ENCODE data around the gene CFAP210. TPM values are rescaled to one million over a fixed set of nuclear protein-coding genes. Genes with fewer than 3 reads are reported as not detected.

Gene CFAP210
- total and polyA plus RNA-seq, 9 of the 15 experiments (the other 6 are each of a cell fraction or from before 2014, with no cell fraction given): 0.75 to 3.6 (median 1.3) TPM

DNA sequence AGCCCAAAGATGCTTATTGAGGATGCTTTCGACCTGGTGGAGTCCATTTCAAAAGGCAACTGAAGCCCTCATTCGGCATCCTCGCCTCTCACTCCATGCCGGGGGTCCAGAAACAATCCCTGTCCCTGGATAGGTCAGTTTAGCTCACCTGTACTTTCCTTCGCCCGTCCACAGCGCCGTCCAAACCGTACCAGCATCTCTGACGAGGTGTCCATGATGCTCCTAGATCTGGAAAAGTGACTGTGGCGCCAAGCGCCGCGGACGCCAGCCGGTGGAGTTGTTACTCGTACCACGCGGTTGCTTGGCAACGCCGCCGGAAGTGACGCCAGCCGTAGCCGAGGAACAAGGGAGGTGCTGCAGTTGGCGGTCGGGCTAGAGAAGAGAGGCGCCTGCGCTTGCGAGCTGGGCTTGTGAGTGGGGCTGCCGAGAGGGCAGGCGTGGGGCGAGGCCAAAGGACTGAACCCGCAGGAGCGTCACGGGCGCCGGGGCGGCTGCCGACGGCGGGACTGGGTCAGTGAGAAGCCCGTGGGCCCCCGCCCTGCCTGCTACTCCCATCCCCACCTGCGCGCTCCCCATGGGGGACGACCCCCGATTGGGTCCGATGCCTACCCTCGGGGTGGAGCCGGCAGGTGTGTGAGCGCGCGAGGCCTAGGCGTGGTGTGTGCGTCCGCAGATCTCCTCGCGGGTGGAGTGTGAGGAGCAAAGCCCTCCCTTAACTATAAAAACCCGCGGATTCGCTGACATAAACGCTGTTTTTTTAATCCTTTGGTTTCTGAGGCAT, at the start of gene CFAP210, which contains the start of gene PHOSPHO2 (continued):
- peak; percentile 28 for TF ChIP-seq ZBED1 (IDR thresholded peaks at IDR 0.05)
- TF ChIP-seq SIN3A (IDR thresholded peaks at IDR 0.05; ENCODE audit: borderline replicate concordance in 2 of 2, control insufficient read depth in 1 of 2, low read depth in 2 of 2, low read length in 2 of 2): peak; percentile 84 to 92; a peak in 2 of 4 replicates
- TF ChIP-seq ZZZ3 (IDR thresholded peaks at IDR 0.05): no peak
- TF ChIP-seq SP1 (CRISPR knock-in tag; IDR thresholded peaks at IDR 0.05): peak; percentile 53; the same call in 1 of the 2 replicates
- peak; percentile 63; the same call in 1 of the 2 replicates for TF ChIP-seq ZBTB1 (CRISPR knock-in tag; IDR thresholded peaks at IDR 0.05; ENCODE audit: borderline replicate concordance, low read depth)
- peak; percentile 56; the same call in 1 of the 2 replicates for TF ChIP-seq ZNF431 (CRISPR knock-in tag; IDR thresholded peaks at IDR 0.05)
- peak; percentile 95 to 96 for TF ChIP-seq NRF1 (conservative IDR thresholded peaks at IDR 0.05 in 1 of 2, IDR thresholded peaks at IDR 0.05 in 1 of 2)
- TF ChIP-seq SMAD4 (CRISPR knock-in tag; conservative IDR thresholded peaks at IDR 0.05): peak; percentile 82
- peak; percentile 72; the same call in 1 of the 2 replicates for TF ChIP-seq KLF1 (tag; IDR thresholded peaks at IDR 0.05)
- TF ChIP-seq L3MBTL2 (IDR thresholded peaks at IDR 0.05): peak; percentile 94
- TF ChIP-seq, protein P1, sequence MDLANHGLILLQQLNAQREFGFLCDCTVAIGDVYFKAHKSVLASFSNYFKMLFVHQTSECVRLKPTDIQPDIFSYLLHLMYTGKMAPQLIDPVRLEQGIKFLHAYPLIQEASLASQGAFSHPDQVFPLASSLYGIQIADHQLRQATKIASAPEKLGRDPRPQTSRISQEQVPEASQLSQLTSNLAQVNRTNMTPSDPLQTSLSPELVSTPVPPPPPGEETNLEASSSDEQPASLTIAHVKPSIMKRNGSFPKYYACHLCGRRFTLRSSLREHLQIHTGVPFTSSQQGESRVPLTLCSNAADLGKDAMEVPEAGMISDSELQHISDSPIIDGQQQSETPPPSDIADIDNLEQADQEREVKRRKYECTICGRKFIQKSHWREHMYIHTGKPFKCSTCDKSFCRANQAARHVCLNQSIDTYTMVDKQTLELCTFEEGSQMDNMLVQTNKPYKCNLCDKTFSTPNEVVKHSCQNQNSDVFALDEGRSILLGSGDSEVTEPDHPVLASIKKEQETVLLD (IDR thresholded peaks at IDR 0.05): peak; percentile 88
- TF ChIP-seq GTF2F1 (IDR thresholded peaks at IDR 0.05; ENCODE audit: low read depth, low read length): 0 out of 2 replicates have a peak, but pooled peaks have one; percentile 47
- TF ChIP-seq, protein P2, sequence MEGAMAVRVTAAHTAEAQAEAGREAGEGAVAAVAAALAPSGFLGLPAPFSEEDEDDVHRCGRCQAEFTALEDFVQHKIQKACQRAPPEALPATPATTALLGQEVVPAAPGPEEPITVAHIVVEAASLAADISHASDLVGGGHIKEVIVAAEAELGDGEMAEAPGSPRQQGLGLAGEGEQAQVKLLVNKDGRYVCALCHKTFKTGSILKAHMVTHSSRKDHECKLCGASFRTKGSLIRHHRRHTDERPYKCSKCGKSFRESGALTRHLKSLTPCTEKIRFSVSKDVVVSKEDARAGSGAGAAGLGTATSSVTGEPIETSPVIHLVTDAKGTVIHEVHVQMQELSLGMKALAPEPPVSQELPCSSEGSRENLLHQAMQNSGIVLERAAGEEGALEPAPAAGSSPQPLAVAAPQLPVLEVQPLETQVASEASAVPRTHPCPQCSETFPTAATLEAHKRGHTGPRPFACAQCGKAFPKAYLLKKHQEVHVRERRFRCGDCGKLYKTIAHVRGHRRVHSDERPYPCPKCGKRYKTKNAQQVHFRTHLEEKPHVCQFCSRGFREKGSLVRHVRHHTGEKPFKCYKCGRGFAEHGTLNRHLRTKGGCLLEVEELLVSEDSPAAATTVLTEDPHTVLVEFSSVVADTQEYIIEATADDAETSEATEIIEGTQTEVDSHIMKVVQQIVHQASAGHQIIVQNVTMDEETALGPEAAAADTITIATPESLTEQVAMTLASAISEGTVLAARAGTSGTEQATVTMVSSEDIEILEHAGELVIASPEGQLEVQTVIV (CRISPR knock-in tag; IDR thresholded peaks at IDR 0.05; ENCODE audit: borderline replicate concordance): no peak
- peak; percentile 59; the same call in 1 of the 2 replicates for TF ChIP-seq ESRRA (IDR thresholded peaks at IDR 0.05; ENCODE audit: borderline replicate concordance, low read depth)
- peak; percentile 74 to 91 for TF ChIP-seq MAZ (CRISPR knock-in tag; conservative IDR thresholded peaks at IDR 0.05 in 1 of 2, IDR thresholded peaks at IDR 0.05 in 1 of 2)
- TF ChIP-seq YBX1 (IDR thresholded peaks at IDR 0.05): no peak
- peak in 1 of 2 experiments; percentile 76; a peak in 1 of 4 replicates for TF ChIP-seq SRF (CRISPR knock-in tag; IDR thresholded peaks at IDR 0.05)
- TF ChIP-seq, protein P3, sequence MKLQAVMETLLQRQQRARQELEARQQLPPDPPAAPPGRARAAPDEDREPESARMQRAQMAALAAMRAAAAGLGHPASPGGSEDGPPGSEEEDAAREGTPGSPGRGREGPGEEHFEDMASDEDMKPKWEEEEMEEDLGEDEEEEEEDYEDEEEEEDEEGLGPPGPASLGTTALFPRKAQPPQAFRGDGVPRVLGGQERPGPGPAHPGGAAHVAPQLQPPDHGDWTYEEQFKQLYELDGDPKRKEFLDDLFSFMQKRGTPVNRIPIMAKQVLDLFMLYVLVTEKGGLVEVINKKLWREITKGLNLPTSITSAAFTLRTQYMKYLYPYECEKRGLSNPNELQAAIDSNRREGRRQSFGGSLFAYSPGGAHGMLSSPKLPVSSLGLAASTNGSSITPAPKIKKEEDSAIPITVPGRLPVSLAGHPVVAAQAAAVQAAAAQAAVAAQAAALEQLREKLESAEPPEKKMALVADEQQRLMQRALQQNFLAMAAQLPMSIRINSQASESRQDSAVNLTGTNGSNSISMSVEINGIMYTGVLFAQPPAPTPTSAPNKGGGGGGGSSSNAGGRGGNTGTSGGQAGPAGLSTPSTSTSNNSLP (IDR thresholded peaks at IDR 0.05; ENCODE audit: borderline replicate concordance, low read depth, low read length): no peak
